ENCODE measurements around the gene KATNB1. TPM values are rescaled to one million over a fixed set of nuclear protein-coding genes. Genes with fewer than 3 reads are reported as not detected.

KATNB1 gene
- total RNA-seq, 2 donors from 2014 or later = 17.0 to 26.3 TPM

DNA sequence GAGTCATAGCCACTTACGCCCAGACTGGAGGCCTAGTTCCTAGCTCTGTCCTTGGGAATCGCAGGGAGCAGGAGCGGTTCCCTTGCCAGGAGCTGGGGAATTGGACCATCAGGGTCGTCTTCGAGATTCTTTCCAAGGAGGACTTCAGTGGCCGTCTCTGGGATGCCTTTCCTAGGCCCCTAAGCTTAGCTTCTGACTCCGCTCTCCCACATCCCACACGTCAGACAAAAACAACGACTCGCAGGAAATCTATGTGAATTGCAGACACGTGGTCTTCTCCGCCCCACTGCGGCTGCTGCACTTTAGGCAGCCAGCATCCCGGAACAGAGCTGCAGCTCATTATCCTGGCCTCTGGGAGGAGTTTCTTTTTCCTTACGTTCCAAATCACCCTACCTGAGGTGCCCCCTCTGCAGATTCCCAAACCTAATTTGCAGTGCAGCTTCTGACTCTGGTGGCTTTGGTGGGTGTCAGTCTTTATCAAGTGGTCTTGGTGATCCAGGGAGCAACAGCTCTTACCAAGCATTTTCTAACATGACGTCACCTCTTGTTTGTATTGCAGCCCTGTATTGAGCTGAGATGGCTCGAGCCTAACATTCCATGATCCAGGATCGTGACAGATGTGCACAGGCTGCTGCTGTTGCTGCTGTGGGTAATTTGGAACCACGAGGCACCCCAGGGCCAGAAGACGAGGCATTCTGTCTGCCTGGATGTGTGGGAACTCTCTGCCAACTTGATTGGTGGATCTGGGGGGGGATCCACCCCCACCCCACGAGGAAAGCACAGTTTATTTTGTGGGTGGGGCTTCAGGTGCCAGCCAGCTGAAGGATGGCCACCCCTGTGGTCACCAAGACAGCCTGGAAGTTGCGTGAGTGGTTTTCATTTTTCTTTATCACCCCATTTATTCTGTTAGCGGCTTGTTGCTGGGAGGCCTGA is 1.1 kb downstream of the KATNB1 start:
- intact Hi-C loops (cut with DNase I) = no loop called here
- TF ChIP-seq, protein P1, sequence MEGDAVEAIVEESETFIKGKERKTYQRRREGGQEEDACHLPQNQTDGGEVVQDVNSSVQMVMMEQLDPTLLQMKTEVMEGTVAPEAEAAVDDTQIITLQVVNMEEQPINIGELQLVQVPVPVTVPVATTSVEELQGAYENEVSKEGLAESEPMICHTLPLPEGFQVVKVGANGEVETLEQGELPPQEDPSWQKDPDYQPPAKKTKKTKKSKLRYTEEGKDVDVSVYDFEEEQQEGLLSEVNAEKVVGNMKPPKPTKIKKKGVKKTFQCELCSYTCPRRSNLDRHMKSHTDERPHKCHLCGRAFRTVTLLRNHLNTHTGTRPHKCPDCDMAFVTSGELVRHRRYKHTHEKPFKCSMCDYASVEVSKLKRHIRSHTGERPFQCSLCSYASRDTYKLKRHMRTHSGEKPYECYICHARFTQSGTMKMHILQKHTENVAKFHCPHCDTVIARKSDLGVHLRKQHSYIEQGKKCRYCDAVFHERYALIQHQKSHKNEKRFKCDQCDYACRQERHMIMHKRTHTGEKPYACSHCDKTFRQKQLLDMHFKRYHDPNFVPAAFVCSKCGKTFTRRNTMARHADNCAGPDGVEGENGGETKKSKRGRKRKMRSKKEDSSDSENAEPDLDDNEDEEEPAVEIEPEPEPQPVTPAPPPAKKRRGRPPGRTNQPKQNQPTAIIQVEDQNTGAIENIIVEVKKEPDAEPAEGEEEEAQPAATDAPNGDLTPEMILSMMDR (IDR thresholded peaks at IDR 0.05) = no peak
- Histone ChIP-seq H3K36me3 (no peaks in the 10 kb centered on the region), H3K4me3 (peak overlapping the region; percentile 80), H3K27me3 (no peaks in the 10 kb centered on the region), H3K4me1 (peaks cover 6% of the 10 kb centered on the region), H3K9me3 (no peaks in the 10 kb centered on the region), H3K27ac (peak overlapping the region; percentile 59), H3K9ac (ENCODE audit: low read depth in 2 of 2, low read length in 2 of 2) (peak overlapping the region; percentile 70 to 92)
- DNase-seq = peak; percentile 72

DNA sequence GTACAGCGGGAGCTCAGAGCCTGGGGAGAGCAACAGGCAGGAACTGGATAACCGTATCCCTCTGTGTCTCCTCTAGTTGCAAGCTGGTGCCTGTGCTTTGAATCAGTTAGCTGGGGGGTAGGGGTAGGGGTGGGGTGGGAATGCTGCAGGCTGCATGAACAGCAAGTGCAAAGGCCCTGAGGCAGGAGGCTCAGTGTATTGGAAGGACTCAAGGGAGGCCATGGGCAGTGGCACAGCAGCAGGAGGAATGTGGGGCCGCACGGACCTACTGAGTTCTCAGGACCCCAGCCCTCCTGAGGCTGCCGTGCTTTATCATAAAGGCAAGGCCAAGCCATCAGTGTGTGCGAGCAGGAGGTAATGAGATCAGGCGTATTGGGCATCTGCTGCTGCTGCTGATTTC is 3.3 kb downstream of the KATNB1 start:
- H3K4me3 ChIP-seq = no peak overlapping the region
- no peaks in the 10 kb centered on the region for H3K27me3 ChIP-seq
- TF ChIP-seq, protein P1 (IDR thresholded peaks at IDR 0.05) = no peak
- H3K4me1 ChIP-seq = peaks cover 6% of the 10 kb centered on the region
- no peak overlapping the region for H3K9ac ChIP-seq (ENCODE audit: low read depth in 2 of 2, low read length in 2 of 2)
- no peaks in the 10 kb centered on the region for H3K36me3 ChIP-seq
- no peak overlapping the region for H3K27ac ChIP-seq
- H3K9me3 ChIP-seq = no peaks in the 10 kb centered on the region
- intact Hi-C loops (cut with DNase I) = no loop called here
- no peak for DNase-seq

DNA sequence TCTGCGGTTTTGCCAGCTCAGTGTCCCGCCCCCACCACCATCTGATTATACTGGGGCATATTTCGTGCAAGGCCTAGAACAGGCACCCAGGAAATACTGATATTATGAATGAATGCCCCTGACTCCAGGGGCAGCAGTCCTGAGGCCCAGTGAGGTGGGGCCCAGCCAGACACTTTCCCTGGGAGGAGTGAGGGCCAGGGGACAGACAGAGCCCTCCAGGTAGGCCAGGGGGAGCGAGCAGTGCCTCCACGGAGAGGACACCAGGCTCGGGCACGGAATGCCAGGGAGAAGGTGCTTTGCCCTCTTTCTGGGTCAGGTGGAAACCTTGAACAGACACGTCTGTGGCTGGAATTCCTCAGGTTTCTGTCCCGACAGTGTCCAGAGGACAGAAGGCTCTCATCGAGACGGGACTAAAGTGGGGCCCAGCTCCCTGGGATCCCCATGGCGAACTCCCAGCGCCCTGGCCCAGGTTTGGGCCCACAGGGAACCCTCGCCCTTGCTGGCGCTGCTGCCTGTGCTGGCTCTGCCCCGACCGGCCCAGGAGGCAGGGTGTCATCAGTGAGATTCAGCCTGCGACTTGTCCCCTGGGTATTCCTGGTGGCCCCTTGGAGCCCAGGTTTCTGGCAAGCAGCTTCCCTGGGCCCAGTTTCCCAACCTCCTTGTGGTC is 4.3 kb downstream of the KATNB1 start:
- Histone ChIP-seq H3K4me3 (no peak overlapping the region), H3K27ac (no peak overlapping the region), H3K4me1 (peaks cover 6% of the 10 kb centered on the region), H3K27me3 (no peaks in the 10 kb centered on the region), H3K9me3 (no peaks in the 10 kb centered on the region), H3K36me3 (no peaks in the 10 kb centered on the region), H3K9ac (ENCODE audit: low read depth in 2 of 2, low read length in 2 of 2) (no peak overlapping the region)
- TF ChIP-seq, protein P1 (IDR thresholded peaks at IDR 0.05) = no peak
- intact Hi-C loops (cut with DNase I) = no loop called here
- no peak for DNase-seq

DNA sequence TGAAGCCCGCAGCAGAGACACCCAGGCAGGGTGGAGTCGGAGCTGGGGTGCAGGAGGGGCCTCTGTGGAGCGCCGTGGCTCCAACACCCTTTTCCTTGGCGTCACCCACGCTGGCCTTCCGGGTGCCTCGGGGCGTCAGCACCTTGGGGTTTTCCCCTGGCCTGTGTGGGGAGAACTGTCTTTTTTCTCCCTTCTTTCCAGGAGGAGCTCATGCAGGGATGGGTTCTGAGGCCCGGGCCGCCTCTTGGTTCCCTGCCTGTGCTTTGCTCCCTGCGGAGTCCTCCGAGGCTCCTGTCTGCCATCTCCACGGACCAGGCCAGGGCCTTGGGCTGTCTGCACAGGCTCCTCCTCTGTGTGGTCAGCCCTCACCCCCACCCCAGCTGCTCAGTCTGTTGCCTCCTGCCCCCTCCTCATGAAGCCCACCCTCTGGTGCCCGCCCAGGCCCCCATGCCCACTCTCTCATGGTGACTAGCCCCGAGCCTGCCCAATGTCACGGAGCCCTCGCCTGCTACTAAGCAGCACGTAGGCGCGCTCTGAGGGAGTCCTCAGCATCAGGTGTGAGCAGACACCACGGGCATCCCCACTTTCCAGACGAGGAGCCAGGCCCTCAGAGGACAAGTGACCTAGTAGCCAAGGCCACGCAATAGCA is 5.0 kb downstream of the KATNB1 start:
- TF ChIP-seq, protein P1 (IDR thresholded peaks at IDR 0.05) = no peak
- Histone ChIP-seq H3K9me3 (no peaks in the 10 kb centered on the region), H3K36me3 (no peaks in the 10 kb centered on the region), H3K9ac (ENCODE audit: low read depth in 2 of 2, low read length in 2 of 2) (no peak overlapping the region), H3K27ac (no peak overlapping the region), H3K4me3 (no peak overlapping the region), H3K4me1 (peaks cover 6% of the 10 kb centered on the region), H3K27me3 (no peaks in the 10 kb centered on the region)
- no peak for DNase-seq
- intact Hi-C loops (cut with DNase I) = no loop called here

DNA sequence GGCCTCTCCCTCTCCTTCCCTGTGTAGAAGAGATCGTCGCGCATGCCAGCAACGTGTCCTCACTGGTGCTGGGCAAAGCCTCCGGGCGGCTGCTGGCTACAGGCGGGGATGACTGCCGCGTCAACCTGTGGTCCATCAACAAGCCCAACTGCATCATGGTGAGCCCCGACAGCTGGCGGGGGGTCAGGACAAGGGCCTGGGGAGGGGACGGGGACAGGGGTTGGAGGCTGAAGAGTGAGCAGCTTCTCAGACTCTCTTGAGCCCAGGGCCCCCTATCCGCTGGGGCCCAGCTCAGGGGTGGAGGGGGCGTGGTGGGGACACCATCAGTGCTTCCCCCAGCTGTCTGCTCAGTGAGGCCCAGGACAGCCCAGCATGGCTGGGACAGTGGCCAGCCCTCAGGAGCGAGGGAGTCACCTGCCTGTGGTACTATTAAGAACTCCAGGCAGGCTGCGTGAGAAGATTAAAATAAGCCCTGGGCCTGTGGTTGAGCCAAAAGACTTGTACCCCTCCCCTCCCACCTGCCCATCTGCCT is 6.2 kb downstream of the KATNB1 start:
- Histone ChIP-seq H3K27ac (no peak overlapping the region), H3K9ac (ENCODE audit: low read depth in 2 of 2, low read length in 2 of 2) (no peak overlapping the region), H3K36me3 (no peaks in the 10 kb centered on the region), H3K27me3 (no peaks in the 10 kb centered on the region), H3K4me3 (no peak overlapping the region), H3K4me1 (peaks cover 4% of the 10 kb centered on the region), H3K9me3 (no peaks in the 10 kb centered on the region)
- TF ChIP-seq, protein P1 (IDR thresholded peaks at IDR 0.05) = no peak
- no peak for DNase-seq
- intact Hi-C loops (cut with DNase I) = no loop called here
